ENCODE data around the gene UBE4A. TPM values are rescaled to one million over a fixed set of nuclear protein-coding genes. Genes with fewer than 3 reads are reported as not detected.

Gene UBE4A
- total and polyA plus RNA-seq, 2 of the 4 experiments (the other 2 are of a cell fraction): 15.2 to 69.7 TPM

GRCh38 chr11:118412921-118413320 is 53.5 kb downstream of the UBE4A start:
- no peak overlapping the region for H3K4ac ChIP-seq (ENCODE audit: low read depth, low read length)
- no peak overlapping the region for H3K9ac ChIP-seq (ENCODE audit: low read depth, low read length)
- no peak overlapping the region for H2AK5ac ChIP-seq (ENCODE audit: low read depth, low read length)
- ATAC-seq (ENCODE audit: low read depth): no peak
- dilution Hi-C loops (cut with HindIII; ENCODE audit: low sequenced_read_pairs, unreplicated experiment) (no loop called here), intact Hi-C loops (cut with micrococcal nuclease) (no loop called here), in situ Hi-C loops (cut with MboI; ENCODE audit: low sequenced_read_pairs) (no loop called here)
- H2BK120ac ChIP-seq (ENCODE audit: low read depth, low read length): no peak overlapping the region
- no peak for TF ChIP-seq CTCF (conservative IDR thresholded peaks at IDR 0.05; ENCODE audit: low read depth, low read length)
- no peak for TF ChIP-seq CEBPB (IDR thresholded peaks at IDR 0.05; ENCODE audit: low read depth, low read length)
- no peak for TF ChIP-seq FOS (IDR thresholded peaks at IDR 0.05; ENCODE audit: low read depth, low read length)
- TF ChIP-seq CHD1 (IDR thresholded peaks at IDR 0.05; ENCODE audit: low read depth, low read length): no peak
- TF ChIP-seq SMC3 (IDR thresholded peaks at IDR 0.05; ENCODE audit: low read depth, low read length): no peak
- no peak for TF ChIP-seq USF2 (IDR thresholded peaks at IDR 0.05; ENCODE audit: low read depth, low read length)
- TF ChIP-seq MXI1 (IDR thresholded peaks at IDR 0.05; ENCODE audit: borderline replicate concordance, low read depth, low read length): no peak
- no peak for TF ChIP-seq ELK1 (IDR thresholded peaks at IDR 0.05; ENCODE audit: borderline replicate concordance, low read depth, low read length)
- TF ChIP-seq BHLHE40 (IDR thresholded peaks at IDR 0.05; ENCODE audit: low read depth, low read length): no peak
- no peak for TF ChIP-seq MAZ (IDR thresholded peaks at IDR 0.05; ENCODE audit: borderline replicate concordance, low read depth, low read length)
- TF ChIP-seq RAD21 (IDR thresholded peaks at IDR 0.05; ENCODE audit: low read length): no peak
- no peak for TF ChIP-seq POLR2A (IDR thresholded peaks at IDR 0.05; ENCODE audit: low read depth, low read length)
- TF ChIP-seq NFE2L2 (IDR thresholded peaks at IDR 0.05; ENCODE audit: low read depth, low read length): no peak
- no peak for TF ChIP-seq RCOR1 (IDR thresholded peaks at IDR 0.05; ENCODE audit: insufficient replicate concordance, low read length)
- TF ChIP-seq RFX5 (IDR thresholded peaks at IDR 0.05; ENCODE audit: low read depth, low read length): no peak
- H3K36me3 ChIP-seq (ENCODE audit: control insufficient read depth, insufficient read depth, low read length): peaks cover 8% of the 10 kb centered on the region
- no peak overlapping the region for H4K8ac ChIP-seq (ENCODE audit: low read depth in 2 of 2, low read length in 2 of 2)
- H3K4me1 ChIP-seq (ENCODE audit: control insufficient read depth, insufficient read depth, low read length): no peaks in the 10 kb centered on the region
- WGBS, 2 experiments (ENCODE audit: extremely low coverage in 2 of 2, insufficient read length in 1 of 2): no CpG with 5 or more reads among the region's 1 CpG
- no peak overlapping the region for H3K14ac ChIP-seq (replicated peaks; ENCODE audit: low read depth, low read length)
- no peak overlapping the region for H3K56ac ChIP-seq (ENCODE audit: extremely low read depth, insufficient read depth, low read length)
- no peak overlapping the region for H3K4me3 ChIP-seq (ENCODE audit: insufficient read depth, low read depth, low read length)
- CTCF ChIA-PET: no interaction called here
- no peak for DNase-seq
- POLR2A ChIA-PET (ENCODE audit: unreplicated experiment): no interaction called here
- H3K4me2 ChIP-seq (ENCODE audit: low read depth, low read length): no peak overlapping the region
- no peak overlapping the region for H3K27ac ChIP-seq (ENCODE audit: insufficient read depth, low read length)
- no peak overlapping the region for H2BK20ac ChIP-seq (ENCODE audit: low read depth, low read length)
- no peak overlapping the region for H4K91ac ChIP-seq (ENCODE audit: insufficient read depth, low read depth, low read length)
- H4K5ac ChIP-seq (ENCODE audit: low read depth, low read length): no peak overlapping the region
- no peaks in the 10 kb centered on the region for H3K9me3 ChIP-seq (ENCODE audit: control insufficient read depth, insufficient read depth, low read length)
- no peak overlapping the region for H2AFZ ChIP-seq (replicated peaks; ENCODE audit: low read length, poor library complexity)
- H2BK5ac ChIP-seq (ENCODE audit: low read depth, low read length, poor library complexity, severe bottlenecking): no peak overlapping the region
- no peaks in the 10 kb centered on the region for H3K27me3 ChIP-seq (ENCODE audit: control insufficient read depth, insufficient read depth, low read length)
- no TSS peak for BruUV-seq (replicated peaks)
- peaks cover 2% of the 10 kb centered on the region; the same call in 1 of the 2 replicates for H3K9me1 ChIP-seq (ENCODE audit: insufficient read depth, low read length)
- no peak overlapping the region for H2BK15ac ChIP-seq (ENCODE audit: low read depth, low read length)
- H2AK9ac ChIP-seq (replicated peaks; ENCODE audit: low read depth, low read length, poor library complexity): no peak overlapping the region
- peaks cover 2% of the 10 kb centered on the region; the same call in 1 of the 2 replicates for H4K20me1 ChIP-seq (ENCODE audit: insufficient read depth, low read length)
- no peak overlapping the region for H3K23ac ChIP-seq (ENCODE audit: low read depth, low read length)
- peaks cover 23 to 26% of the 10 kb centered on the region in 2 experiments; a peak in 3 of 4 replicates for H3K79me1 ChIP-seq (ENCODE audit: low read depth in 1 of 2, low read length in 2 of 2)
- no peak overlapping the region for H3K18ac ChIP-seq (ENCODE audit: low read depth, low read length)
